Measurements from ENCODE around the gene LRRC34. TPM values are rescaled to one million over a fixed set of nuclear protein-coding genes. Genes with fewer than 3 reads are reported as not detected.
A peak's percentile ranks its signal among the peaks of the same experiment; 100 is the strongest.

Gene LRRC34
- total and polyA plus RNA-seq, 2 of the 8 experiments (the other 6 are each of a cell fraction or from before 2014, with no cell fraction given) = 3.3 to 4.1 TPM

DNA sequence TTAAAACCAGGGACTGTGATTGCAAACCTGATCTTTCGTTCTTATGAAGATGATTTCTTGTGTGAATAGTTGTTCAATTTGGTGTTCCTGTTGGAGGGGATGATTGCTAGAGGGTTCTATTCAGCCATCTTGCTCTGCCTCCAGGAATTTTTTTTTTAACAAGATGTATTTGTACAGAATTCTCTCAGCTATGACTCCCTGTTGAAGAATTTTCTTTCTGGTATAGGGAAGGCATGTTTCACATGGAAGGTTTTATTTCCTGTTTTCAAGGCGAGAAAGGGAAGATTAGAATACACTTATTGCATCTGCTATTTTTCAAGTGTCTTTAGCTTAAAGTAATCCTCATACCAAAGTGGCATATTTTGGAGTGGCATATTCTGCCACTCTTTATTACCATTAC is 5.6 kb upstream of the LRRC34 start:
- H3K36me3 ChIP-seq (ENCODE audit: control insufficient read depth in 2 of 4, insufficient read depth in 4 of 4, low read length in 3 of 4) = no peaks in the 10 kb centered on the region
- H3K27ac ChIP-seq (ENCODE audit: low read depth, low read length) = no peak overlapping the region
- H2BK12ac ChIP-seq (ENCODE audit: low read depth, low read length) = no peak overlapping the region
- H3K4me2 ChIP-seq (ENCODE audit: insufficient read depth in 1 of 2, low read depth in 2 of 2, low read length in 2 of 2) = no peak overlapping the region
- no peak overlapping the region for H2BK15ac ChIP-seq (ENCODE audit: low read length)
- H4K20me1 ChIP-seq (replicated peaks in 1 of 2; ENCODE audit: control insufficient read depth in 1 of 2, insufficient read depth in 2 of 2, low read length in 2 of 2) = no peaks in the 10 kb centered on the region
- no peak overlapping the region for H3K4ac ChIP-seq (replicated peaks; ENCODE audit: insufficient read length, low read depth, low read length)
- H3K9me3 ChIP-seq (ENCODE audit: insufficient read depth in 2 of 2, low read depth in 1 of 2, low read length in 1 of 2) = no peaks in the 10 kb centered on the region; a peak in 1 of 4 replicates
- H4K8ac ChIP-seq (ENCODE audit: extremely low read depth, insufficient read depth, low read length) = no peak overlapping the region
- H3K27me3 ChIP-seq (replicated peaks in 1 of 4; ENCODE audit: control insufficient read depth in 3 of 4, extremely low read depth in 1 of 4, insufficient read depth in 3 of 4, low read length in 3 of 4) = peaks cover 0 to 6% (median 3%) of the 10 kb centered on the region in 4 experiments
- no peaks in the 10 kb centered on the region for H3K23me2 ChIP-seq (ENCODE audit: low read depth, low read length)
- no peak overlapping the region for H2AK5ac ChIP-seq (ENCODE audit: low read depth, low read length)
- no peaks in the 10 kb centered on the region for H3K79me2 ChIP-seq (ENCODE audit: control insufficient read depth in 1 of 2, insufficient read depth in 2 of 2, low read length in 2 of 2)
- no peak overlapping the region for H3K18ac ChIP-seq (ENCODE audit: extremely low read depth, low read length)
- no peak overlapping the region for H4K91ac ChIP-seq (replicated peaks; ENCODE audit: insufficient read length, low read length)
- 0 out of 2 replicates have a peak overlapping the region, but pooled peaks have one; percentile 6 for H2AFZ ChIP-seq (ENCODE audit: low read length)
- H3K4me1 ChIP-seq (replicated peaks in 1 of 4; ENCODE audit: control insufficient read depth in 3 of 4, insufficient read depth in 4 of 4, low read length in 3 of 4) = peaks cover 2 to 4% (median 3%) of the 10 kb centered on the region in 4 experiments; a peak in 4 of 7 replicates
- no peak overlapping the region for H3K9ac ChIP-seq (replicated peaks in 1 of 4; ENCODE audit: extremely low read depth in 1 of 4, low read depth in 3 of 4, low read length in 3 of 4)
- DNase-seq (ENCODE audit: low read depth in 1 of 2, low spot score in 2 of 2) (no peak), FAIRE-seq (no peak)
- H3K56ac ChIP-seq (replicated peaks; ENCODE audit: insufficient read length, low read depth, low read length) = no peak overlapping the region
- no peak overlapping the region for H3K23ac ChIP-seq (ENCODE audit: insufficient read length)
- 90% methylated on average over 2 of the region's 2 CpGs; no CpG with 5 or more reads in 1 of the 2 experiments for WGBS, 2 experiments (ENCODE audit: extremely low coverage in 1 of 2, insufficient coverage in 1 of 2, insufficient read length in 1 of 2, insufficient replicate concordance in 2 of 2, low coverage in 1 of 2, low lambda C conversion rate in 2 of 2, missing lambda C conversion rate in 1 of 2)
- H4K5ac ChIP-seq (ENCODE audit: insufficient read length, low read depth, low read length) = no peak overlapping the region
- POLR2A ChIA-PET (ENCODE audit: partially characterized antibody) = no interaction called here
- no peak overlapping the region for H3K4me3 ChIP-seq (ENCODE audit: extremely low read depth in 1 of 4, insufficient read depth in 2 of 4, low read depth in 3 of 4, low read length in 4 of 4)
- H2BK20ac ChIP-seq (ENCODE audit: low read length) = no peak overlapping the region
- H2BK120ac ChIP-seq (replicated peaks; ENCODE audit: low read depth, low read length) = no peak overlapping the region
- H2BK5ac ChIP-seq (ENCODE audit: low read depth, low read length) = no peak overlapping the region
- H3K14ac ChIP-seq (ENCODE audit: insufficient read length) = no peak overlapping the region
- no peaks in the 10 kb centered on the region for H3K79me1 ChIP-seq (ENCODE audit: low read depth, low read length)
- CTCF ChIA-PET (ENCODE audit: partially characterized antibody) = no interaction called here
- TF ChIP-seq, protein P1, sequence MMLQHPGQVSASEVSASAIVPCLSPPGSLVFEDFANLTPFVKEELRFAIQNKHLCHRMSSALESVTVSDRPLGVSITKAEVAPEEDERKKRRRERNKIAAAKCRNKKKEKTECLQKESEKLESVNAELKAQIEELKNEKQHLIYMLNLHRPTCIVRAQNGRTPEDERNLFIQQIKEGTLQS (IDR thresholded peaks at IDR 0.05; ENCODE audit: insufficient read depth, low read depth, low read length) = no peak
- TF ChIP-seq TCF12 (IDR thresholded peaks at IDR 0.05; ENCODE audit: low read depth, low read length) (no peak), KDM4A (IDR thresholded peaks at IDR 0.05; ENCODE audit: low read depth, low read length, severe bottlenecking) (no peak), BACH1 (IDR thresholded peaks at IDR 0.05; ENCODE audit: low read length) (no peak), CEBPB (IDR thresholded peaks at IDR 0.05; ENCODE audit: low read depth, low read length) (no peak), SUZ12 (IDR thresholded peaks at IDR 0.05; ENCODE audit: low read length) (no peak), NANOG (IDR thresholded peaks at IDR 0.05; ENCODE audit: insufficient read depth, low read depth, low read length, poor library complexity, severe bottlenecking) (no peak), KDM1A (IDR thresholded peaks at IDR 0.05; ENCODE audit: borderline replicate concordance, low read length) (no peak), SIRT6 (IDR thresholded peaks at IDR 0.05; ENCODE audit: low read length) (no peak), TEAD4 (IDR thresholded peaks at IDR 0.05; ENCODE audit: low read depth, low read length) (no peak), JUN (IDR thresholded peaks at IDR 0.05; ENCODE audit: low read depth, low read length) (no peak), HDAC2 (IDR thresholded peaks at IDR 0.05; ENCODE audit: borderline replicate concordance in 1 of 2, low read depth in 2 of 2, low read length in 2 of 2) (no peak)
- TF ChIP-seq, protein P2, sequence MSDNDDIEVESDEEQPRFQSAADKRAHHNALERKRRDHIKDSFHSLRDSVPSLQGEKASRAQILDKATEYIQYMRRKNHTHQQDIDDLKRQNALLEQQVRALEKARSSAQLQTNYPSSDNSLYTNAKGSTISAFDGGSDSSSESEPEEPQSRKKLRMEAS (IDR thresholded peaks at IDR 0.05) = no peak

Measured in H1 (cell line).